ENCODE data around the gene MTAP.

GRCh38 chr9:21904371-21904770 is 101.9 kb downstream of the MTAP start:
- TF ChIP-seq POLR2AphosphoS5 (IDR thresholded peaks at IDR 0.05) (no peak), CTCF (IDR thresholded peaks at IDR 0.05; ENCODE audit: poor library complexity, severe bottlenecking) (no peak), RAD21 (conservative IDR thresholded peaks at IDR 0.05) (no peak), EP300 (conservative IDR thresholded peaks at IDR 0.05; ENCODE audit: poor library complexity, severe bottlenecking) (no peak), TAF1 (IDR thresholded peaks at IDR 0.05; ENCODE audit: low read depth) (no peak)
- TF ChIP-seq, protein P1, sequence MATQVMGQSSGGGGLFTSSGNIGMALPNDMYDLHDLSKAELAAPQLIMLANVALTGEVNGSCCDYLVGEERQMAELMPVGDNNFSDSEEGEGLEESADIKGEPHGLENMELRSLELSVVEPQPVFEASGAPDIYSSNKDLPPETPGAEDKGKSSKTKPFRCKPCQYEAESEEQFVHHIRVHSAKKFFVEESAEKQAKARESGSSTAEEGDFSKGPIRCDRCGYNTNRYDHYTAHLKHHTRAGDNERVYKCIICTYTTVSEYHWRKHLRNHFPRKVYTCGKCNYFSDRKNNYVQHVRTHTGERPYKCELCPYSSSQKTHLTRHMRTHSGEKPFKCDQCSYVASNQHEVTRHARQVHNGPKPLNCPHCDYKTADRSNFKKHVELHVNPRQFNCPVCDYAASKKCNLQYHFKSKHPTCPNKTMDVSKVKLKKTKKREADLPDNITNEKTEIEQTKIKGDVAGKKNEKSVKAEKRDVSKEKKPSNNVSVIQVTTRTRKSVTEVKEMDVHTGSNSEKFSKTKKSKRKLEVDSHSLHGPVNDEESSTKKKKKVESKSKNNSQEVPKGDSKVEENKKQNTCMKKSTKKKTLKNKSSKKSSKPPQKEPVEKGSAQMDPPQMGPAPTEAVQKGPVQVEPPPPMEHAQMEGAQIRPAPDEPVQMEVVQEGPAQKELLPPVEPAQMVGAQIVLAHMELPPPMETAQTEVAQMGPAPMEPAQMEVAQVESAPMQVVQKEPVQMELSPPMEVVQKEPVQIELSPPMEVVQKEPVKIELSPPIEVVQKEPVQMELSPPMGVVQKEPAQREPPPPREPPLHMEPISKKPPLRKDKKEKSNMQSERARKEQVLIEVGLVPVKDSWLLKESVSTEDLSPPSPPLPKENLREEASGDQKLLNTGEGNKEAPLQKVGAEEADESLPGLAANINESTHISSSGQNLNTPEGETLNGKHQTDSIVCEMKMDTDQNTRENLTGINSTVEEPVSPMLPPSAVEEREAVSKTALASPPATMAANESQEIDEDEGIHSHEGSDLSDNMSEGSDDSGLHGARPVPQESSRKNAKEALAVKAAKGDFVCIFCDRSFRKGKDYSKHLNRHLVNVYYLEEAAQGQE (IDR thresholded peaks at IDR 0.05; ENCODE audit: borderline replicate concordance): no peak

Measured in neural cell (in vitro differentiated cells).